ENCODE results near the gene TMEM178B.
"Not testable (repeated sequence)": the region's sequence is repeated elsewhere in the genome, so short reads cannot be mapped to it uniquely, and the experiment has no call there.

GRCh38 chr7:141403846-141404245 lies 330.0 kb downstream of the TMEM178B start:
- TF ChIP-seq CTCF, POLR2A (IDR thresholded peaks at IDR 0.05): not testable (repeated sequence)

All from ovary (tissue), 3 donors.